ENCODE data around the gene KHK.
A peak's percentile ranks its signal among the peaks of the same experiment; 100 is the strongest.
"Not testable (repeated sequence)": the region's sequence is repeated elsewhere in the genome, so short reads cannot be mapped to it uniquely, and the experiment has no call there.

The KHK gene

DNA sequence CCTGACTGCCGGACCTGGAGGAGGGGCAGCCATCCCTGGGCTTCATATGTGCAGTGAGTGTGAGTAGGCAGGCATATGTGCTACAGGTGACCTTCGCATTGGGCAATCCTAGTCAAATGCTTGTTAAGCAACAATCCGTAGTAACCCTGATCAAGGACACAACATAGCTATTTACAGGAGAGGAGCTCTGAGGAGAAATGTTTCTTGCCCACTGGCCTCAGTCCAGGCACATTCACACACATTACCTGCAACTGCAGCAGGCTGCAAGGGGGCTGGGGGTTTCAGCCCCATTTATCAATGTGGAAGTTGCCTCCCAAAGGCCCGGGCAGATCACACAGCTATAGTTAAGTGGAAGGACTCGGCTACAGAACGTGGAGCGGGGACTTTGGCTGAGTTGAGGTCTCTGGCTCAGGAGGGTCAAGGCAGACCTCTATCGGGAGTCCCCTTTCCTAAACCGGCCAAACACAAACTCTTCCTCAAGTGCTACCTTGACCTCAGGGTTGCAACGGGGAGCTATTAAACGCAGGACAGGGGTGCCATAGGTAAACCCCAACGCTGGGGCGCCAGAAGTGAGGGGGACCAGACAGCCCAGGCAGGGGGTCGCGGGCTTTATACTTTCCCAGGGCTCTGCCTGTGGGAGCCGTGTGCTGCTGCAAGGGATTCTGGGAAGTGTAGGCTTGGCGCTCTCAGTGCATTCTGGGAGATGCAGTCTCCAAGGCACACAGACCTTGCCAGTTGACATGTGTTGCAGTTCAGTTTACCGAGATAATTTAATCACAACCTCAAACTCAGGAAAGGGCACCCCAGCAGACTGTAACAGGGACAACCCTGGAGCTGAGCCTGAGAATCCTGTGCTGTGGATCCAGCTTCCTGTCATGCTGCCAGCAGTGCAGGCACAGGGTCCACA lies 9.4 kb downstream of the KHK start:
- DNase-seq (ENCODE audit: low spot score) (peak; percentile 88), FAIRE-seq (peak; percentile 71)

DNA sequence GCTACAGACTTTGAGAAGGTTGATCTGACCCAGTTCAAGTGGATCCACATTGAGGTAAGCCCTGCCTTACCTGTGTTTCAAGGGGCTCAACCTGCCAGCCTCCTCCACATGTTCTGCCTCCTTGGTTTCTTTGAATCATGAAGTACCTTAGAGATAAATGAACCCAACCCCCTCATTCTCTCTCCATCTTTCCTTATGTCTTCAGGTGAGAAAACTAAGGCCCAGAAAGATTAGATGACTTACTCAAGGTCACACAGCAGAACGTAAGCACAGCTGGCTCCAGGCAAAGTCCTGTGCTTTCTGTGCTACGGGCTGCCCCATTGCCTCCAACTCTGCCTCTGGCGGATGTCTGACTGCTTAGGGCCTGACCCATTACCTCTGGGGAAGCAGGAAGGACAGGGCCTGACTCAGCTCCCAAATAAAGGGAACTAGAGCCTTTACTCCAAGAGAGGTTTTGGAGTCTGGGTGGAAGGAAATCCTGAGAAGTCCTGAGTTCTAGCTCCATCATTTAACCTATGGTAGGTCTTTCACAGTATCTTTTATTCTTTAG lies 10.3 kb downstream of the KHK start:
- FAIRE-seq: no peak

DNA sequence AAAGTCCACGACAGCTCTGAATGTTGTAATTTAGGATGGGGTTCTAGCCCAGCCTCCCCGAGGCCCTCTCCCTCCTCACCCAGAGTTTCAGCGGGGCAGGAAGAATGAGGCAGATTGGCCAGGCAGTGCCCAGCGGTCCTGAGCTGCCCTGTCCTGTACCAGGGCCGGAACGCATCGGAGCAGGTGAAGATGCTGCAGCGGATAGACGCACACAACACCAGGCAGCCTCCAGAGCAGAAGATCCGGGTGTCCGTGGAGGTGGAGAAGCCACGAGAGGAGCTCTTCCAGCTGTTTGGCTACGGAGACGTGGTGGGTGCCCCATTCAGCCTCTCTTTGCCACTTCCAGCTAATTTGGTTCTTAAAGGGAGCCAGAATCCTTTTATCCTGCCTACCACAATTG lies 10.8 kb downstream of the KHK start:
- no peak for FAIRE-seq
- no peak for DNase-seq (ENCODE audit: low spot score)

More for the DNA sequence above, 10.3 kb downstream of the KHK start:
- no peak for DNase-seq (ENCODE audit: low spot score)

DNA sequence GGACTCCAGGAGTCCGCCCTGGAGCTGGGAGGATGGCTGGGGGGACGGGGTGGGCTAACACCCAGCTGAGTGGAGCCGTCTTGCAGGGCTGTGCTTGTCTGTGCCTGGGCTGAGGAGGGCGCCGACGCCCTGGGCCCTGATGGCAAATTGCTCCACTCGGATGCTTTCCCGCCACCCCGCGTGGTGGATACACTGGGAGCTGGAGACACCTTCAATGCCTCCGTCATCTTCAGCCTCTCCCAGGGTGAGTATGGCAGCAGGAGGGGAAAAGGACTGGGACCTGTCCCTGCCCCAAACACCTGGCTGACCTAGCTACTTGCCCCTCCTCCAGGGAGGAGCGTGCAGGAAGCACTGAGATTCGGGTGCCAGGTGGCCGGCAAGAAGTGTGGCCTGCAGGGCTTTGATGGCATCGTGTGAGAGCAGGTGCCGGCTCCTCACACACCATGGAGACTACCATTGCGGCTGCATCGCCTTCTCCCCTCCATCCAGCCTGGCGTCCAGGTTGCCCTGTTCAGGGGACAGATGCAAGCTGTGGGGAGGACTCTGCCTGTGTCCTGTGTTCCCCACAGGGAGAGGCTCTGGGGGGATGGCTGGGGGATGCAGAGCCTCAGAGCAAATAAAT lies 12.9 kb downstream of the KHK start:
- no peak for DNase-seq (ENCODE audit: low spot score)
- FAIRE-seq: no peak

DNA sequence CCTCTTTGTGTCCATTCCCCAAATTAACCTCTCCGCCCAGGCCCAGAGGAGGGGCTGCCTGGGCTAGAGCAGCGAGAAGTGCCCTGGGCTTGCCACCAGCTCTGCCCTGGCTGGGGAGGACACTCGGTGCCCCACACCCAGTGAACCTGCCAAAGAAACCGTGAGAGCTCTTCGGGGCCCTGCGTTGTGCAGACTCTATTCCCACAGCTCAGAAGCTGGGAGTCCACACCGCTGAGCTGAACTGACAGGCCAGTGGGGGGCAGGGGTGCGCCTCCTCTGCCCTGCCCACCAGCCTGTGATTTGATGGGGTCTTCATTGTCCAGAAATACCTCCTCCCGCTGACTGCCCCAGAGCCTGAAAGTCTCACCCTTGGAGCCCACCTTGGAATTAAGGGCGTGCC lies 13.5 kb downstream of the KHK start:
- FAIRE-seq: no peak

DNA sequence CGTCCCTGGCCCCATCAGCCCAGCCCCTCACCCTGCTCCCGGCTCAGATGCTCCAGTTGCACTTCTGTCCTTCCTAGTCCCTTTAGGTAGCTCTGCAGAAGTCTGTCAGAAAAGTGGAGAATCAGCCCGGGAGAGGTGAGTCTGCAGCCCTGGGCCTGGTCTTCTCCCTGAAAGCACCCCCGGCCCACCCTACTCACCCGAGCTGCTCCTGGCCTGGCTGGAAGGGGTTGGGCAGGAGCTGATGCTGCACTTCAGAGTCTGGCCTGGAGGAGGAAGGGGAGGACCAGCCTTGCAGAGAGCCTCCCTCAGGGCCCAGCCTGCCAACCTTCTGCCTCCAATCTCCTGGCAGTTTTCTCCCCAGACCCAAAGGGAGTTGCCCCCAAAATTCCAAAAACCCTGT lies 15.8 kb downstream of the KHK start:
- FAIRE-seq (no peak), DNase-seq (ENCODE audit: low spot score) (no peak)

More for the DNA sequence above, 13.5 kb downstream of the KHK start:
- no peak for DNase-seq (ENCODE audit: low spot score)

DNA sequence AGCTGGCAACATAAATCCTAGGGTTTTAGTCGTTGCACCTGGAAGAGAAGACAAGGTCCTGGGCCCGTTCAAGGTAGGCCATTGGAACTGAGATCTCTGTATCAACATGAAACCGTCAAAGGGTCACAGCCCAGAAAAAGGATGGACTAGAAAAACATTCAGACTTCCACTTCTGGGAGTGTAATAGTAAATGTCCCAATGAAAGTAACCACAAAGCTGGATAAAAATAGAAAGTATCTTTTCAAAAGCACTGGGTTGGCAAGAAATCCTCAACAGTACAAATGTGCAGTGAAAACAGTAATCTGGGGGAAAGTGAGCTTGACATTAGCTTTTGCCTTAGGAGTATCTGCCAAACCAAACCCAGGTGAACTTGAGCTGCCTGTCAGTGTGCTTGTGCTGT lies 19.4 kb downstream of the KHK start:
- DNase-seq (ENCODE audit: low spot score) (no peak), FAIRE-seq (no peak)

DNA sequence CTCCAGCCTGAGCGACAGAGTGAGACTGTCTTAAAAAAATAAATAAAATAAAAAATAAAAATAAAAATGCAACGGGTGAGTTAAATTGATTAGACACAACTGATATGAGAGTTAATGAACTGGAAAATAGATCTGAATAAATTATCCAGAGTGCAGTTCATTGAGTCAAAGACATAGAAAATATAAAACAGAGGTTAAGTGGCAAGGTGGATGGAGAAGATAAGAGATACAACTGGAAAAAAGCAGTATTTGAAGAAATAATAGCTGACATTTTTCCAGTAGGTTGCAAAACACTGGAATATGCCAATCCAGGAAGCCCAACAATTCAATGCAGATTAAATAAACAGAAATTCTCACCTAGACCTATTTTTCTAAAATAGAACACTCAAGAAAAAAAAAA lies 21.6 kb downstream of the KHK start:
- DNase-seq (ENCODE audit: low spot score) (no peak), FAIRE-seq (no peak)

DNA sequence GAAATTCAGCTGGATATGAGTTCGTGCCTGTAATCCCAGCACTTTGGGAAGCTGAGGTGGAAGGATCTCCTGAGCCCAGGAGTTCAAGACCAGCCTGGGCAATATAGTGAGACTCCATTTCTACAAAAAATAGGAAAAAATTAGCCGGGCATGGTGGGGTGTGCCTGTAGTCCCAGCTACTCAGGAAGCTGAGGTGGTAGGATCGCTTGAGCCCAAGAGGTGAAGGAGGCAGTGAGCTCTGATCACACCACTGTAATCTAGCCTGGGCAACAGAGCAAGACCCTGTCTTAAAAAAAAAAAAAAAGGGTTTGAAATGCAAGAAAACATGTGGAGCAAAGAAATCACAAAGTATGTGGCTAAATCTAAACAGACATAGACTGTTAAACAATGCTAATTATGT lies 22.5 kb downstream of the KHK start:
- DNase-seq (ENCODE audit: low spot score) (no peak), FAIRE-seq (no peak)

DNA sequence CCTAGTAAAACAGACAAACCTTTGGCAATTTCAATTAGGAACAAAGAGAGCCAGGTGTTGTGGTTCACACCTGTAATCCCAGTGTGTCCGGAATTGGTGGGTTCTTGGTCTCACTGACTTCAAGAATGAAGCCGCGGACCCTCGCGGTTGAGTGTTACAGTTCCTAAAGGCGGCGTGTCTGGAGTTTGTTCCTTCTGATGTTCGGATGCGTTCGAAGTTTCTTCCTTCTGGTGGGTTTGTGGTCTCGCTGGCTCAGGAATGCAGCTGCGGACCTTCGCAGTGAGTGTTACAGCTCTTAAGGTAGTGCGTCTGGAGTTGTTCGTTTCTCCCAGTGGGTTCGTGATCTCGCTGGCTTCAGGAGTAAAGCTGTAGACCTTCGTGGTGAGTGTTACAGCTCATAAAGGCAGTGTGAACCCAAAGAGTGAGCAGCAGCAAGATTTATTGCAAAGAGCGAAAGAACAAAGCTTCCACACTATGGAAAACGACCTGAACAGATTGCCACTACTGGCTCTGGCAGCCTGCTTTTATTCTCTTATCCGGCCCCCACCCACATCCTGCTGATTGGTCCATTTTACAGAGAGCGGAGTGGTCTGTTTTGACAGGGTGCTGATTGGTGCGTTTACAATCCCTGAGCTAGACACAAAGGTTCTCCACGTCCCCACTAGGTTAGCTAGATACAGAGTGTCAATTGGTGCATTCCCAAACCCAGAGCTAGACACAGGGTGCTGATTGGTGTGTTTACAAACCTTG lies 24.2 kb downstream of the KHK start:
- not testable (repeated sequence) for FAIRE-seq; DNase-seq (ENCODE audit: low spot score)

DNA sequence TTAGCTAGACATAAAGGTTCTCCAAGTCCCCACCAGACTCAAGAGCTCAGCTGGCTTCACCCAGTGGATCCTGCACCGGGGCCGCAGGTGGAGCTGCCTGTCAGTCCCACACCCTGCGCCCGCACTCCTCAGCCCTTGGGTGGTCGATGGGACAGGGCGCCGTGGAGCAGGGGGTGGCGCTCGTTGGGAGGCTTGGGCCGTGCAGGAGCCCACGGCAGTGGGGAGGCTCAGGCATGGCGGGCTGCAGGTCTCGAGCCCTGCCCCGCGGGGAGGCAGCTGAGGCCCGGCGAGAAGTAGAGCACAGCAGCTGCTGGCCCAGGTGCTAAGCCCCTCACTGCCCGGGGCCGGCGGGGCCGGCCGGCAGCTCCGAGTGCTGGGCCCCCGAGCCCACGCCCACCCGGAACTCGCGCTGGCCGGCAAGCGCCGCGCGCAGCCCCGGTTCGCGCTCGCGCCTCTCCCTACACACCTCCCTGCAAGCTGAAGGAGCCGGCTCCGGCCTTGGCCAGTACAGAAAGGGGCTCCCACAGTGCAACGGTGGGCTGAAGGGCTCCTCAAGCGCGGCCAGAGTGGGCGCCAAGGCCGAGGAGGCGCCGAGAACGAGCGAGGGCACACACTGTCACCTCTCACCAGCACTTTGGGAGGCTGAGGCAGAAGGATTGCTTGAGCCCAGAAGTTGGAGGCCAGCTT lies 25.0 kb downstream of the KHK start:
- FAIRE-seq: not testable (repeated sequence)

DNA sequence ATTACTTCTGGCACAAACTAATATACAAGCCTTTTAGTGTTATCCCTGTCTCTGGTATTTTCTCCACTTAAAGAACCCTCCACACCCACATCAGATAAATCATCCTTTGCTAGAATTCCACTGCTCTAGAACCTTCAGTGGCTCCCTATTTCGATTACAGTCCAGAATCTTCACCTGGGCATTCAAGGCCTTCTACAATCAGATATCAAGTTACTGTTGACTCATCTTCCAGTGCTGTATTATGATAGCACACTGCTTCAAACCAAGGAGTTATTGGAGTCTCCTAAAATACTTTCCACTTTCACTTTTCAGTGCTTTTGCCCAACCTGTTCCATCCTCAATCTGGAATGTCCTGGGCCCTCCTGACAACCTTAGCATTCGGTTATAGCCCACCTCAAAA lies 28.9 kb downstream of the KHK start:
- FAIRE-seq (no peak), DNase-seq (ENCODE audit: low spot score) (no peak)

More for the DNA sequence above, 25.0 kb downstream of the KHK start:
- not testable (repeated sequence) for DNase-seq (ENCODE audit: low spot score)

DNA sequence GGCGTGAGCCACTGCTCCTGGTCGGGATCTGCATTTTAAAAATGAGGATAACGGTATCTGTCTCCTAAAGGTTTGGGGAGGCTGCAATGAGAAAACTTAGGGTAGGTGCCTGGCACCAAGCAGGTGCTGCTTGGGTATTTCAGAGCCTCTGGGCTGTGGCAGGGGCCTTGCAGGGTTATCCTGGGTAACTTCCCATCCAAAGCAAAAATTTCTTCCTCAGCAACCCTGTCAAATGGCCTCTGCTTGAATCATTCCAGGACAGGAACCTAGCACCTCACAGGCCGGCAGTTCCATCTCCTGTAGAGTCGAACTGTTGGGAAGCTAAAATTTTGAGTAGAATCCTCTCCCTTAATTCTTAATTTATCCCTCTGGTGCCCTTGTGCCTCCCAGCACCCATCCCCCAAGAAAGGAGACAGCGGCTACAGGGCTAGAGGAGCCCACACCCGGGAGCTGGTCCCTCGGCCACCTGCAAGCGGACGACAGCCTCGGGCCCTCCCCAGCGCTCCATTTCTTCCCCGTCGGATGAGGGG lies 31.5 kb downstream of the KHK start:
- DNase-seq (ENCODE audit: low spot score) (no peak), FAIRE-seq (no peak)

DNA sequence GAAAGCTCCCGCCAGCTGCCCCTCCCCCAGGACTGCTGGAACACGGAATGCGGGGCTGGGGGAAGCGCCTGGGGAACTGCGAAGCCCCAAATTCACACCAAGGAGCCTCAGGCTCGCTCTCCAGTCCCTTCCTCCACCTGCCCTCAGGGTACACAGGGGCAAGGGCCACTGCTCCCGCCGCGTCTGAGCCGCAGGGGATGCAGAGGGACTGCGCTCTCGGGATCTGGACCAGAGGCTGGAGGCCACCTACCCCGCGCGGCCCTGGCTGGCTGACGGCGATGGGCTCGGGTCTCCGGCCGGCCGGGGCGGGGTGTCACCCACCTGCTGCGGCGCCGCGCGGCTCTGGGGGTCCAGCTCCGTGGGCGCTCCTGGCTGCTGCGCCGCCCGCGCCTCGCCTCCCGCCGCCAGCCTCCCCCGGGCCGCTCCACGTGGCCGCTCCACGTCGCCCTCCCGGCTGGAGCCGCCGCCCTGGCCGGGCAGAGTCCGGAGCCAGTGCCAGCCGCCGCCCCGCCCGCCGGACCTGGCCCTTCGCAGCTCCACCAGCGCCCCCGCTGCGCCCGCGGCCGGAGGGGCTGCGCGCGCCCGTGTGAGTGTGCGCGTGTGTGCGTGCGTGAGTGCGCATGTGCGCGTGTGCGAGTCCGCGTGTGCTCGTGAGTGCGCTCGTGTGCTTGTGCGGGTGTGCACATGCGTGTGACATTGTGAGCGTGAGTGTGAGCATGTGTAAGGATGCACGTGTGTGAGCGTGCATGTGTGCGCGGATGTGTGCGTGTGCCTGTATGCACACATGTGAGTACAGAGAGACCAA lies 32.2 kb downstream of the KHK start, which contains the start of gene CGREF1:
TSS of gene CGREF1 (minus strand) at position 604 of the 805 bp plus-strand sequence. CDS start 14,762 bp downstream, outside the sequence.
- DNase-seq (ENCODE audit: low spot score) (peak; percentile 59), FAIRE-seq (peak; percentile 93)

DNA sequence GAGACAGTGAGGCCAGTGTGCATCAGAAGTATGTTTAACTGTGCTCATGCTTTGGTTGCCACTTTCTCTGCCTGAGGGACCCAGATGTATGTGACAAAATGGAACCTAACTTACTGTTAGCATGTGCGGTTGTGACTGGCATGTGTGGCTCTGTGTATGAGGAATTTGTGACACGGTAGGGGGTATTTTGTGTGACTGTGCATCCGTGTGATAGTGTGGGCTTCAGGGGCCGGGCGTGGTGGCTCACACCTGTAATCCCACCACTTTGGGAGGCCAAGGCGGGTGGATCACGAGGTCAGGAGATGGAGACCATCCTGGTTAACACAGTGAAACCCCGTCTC lies 32.7 kb downstream of the KHK start:
- not testable (repeated sequence) for DNase-seq (ENCODE audit: low spot score); FAIRE-seq

DNA sequence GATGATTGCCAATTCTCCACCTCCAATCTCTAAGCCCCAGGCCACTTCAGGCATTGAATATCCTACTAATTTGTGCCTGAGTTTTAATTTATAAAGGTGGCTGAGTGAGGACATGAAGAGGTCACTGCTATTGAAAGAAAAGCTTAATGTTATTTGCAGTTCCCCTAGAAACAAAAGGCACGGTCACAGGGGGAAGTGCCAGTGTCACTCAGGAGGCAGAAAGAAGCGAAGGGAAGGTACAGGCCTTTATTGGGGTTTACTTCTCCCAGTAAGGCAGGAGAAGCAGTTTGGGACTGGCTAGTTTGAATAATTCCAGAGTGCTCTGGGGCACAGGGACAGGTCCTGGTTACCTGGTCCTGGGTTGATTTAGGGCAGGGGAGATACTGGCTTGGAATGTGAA lies 35.3 kb downstream of the KHK start:
- FAIRE-seq (no peak), DNase-seq (ENCODE audit: low spot score) (no peak)

DNA sequence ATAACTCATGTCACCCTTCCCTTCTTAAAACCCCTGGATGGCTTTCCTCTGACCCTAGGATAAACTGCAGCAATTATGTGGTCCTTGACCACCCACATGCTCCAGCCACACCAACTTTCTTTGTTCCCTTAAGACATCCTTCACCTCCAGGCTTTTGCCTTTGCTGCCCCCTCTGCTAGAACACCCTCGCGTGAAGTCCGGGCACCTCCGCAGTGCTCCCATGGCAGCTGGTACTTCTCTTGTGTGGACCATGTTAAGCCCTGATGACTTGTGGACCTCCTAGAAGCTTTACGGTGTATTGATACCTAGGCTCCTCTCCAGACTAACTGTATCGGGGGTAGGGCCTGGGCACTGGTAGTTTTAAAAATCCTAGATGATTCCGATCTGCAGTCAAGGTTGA lies 36.2 kb downstream of the KHK start:
- FAIRE-seq: no peak
- DNase-seq (ENCODE audit: low spot score): no peak

DNA sequence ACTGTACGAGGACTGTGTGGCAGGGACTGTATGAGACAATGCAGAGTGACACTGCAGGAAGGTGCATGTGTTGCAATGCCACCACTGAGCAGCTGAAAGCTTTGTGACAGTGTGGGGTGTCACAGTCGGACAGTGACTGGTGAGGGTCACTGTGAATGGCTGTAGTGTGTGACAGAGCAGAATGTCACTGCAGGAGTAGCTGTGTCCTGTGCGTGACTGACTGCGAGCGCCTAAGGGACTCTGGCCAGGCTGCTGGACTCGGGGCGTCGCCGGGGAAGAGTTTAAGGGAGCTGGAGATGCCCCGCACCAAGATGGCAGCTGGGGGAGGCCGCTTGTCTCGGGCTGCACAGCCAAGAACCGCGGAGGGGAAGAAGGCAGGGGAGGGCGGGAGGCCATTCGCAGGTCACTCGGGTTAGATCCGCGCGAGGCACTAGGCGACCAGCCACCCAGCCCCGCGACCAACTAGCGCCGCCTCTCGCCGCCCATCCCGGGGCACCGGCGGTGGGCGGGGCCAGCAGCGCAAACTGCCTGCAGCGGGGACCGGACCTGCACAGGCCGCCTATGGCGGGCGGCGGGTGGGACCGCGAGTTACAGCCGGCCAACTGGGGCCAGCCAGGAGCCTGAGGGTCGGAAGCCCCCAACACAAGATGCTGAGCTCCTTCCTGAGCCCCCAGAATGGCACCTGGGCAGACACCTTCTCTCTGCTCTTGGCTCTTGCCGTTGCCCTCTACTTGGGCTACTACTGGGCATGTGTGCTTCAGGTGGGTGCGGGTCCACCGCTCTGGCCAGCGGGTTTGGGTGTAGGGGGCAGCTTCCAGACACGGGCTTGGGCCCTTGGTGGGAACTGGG lies 37.0 kb downstream of the KHK start, which contains the start of gene ABHD1:
TSS of gene ABHD1 (plus strand) at position 514 of the 849 bp plus-strand sequence. CDS start at position 648, 134 bp downstream.
- DNase-seq (ENCODE audit: low spot score) (peak; percentile 65), FAIRE-seq (peak; percentile 68)

DNA sequence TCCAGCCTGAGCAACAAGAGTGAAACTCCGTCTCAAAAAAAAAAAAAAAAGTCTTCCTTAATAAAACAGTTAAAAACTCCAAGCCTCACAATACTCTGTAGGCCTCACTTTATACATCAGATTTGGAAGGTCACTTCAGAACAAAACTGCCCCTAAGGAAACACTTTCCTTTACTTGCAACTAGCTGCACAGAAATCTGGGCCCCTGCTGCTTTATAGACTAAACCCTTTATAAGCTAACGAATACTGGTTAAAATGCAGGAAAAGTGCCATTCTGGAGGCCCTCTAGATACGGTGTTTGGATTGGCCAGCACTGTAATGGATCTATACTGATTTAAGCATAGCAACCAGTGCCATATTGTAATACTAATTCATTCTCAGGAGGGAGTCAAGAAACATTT lies 38.5 kb downstream of the KHK start:
- DNase-seq (ENCODE audit: low spot score) (no peak), FAIRE-seq (no peak)
